GM19238 (cell line): Measurements from ENCODE around the gene CLIP2.
"Not testable (repeated sequence)": the region's sequence is repeated elsewhere in the genome, so short reads cannot be mapped to it uniquely, and the experiment has no call there.

ENCODE experiments used
- DNase-seq: peaks from one replicate; pipeline ENCODE4 v3.0.0; 2011; ENCODE audit warnings: low spot score; ENCODE audit not compliant: insufficient read length

The CLIP2 gene

GRCh38 chr7:74289018-74289658 is at the start of gene CLIP2:
CLIP2 (plus strand) TSS chr7:74289407; CDS start chr7:74317547, 28,140 bp downstream.
- peak; percentile 80 for DNase-seq

GRCh38 chr7:74240482-74240881 is 48.7 kb upstream of the CLIP2 start:
- no peak for DNase-seq

GRCh38 chr7:74242122-74242443 is 47.1 kb upstream of the CLIP2 start:
- DNase-seq: no peak

GRCh38 chr7:74246497-74246896 is 42.7 kb upstream of the CLIP2 start:
- DNase-seq: no peak

- no peak for DNase-seq
Measured at GRCh38 chr7:74248156-74248555, 41.1 kb upstream of the CLIP2 start.

GRCh38 chr7:74249058-74249457 is 40.1 kb upstream of the CLIP2 start:
- not testable (repeated sequence) for DNase-seq

GRCh38 chr7:74252893-74253292 is 36.3 kb upstream of the CLIP2 start:
- DNase-seq: no peak

GRCh38 chr7:74253331-74253730 is 35.9 kb upstream of the CLIP2 start:
- no peak for DNase-seq

- DNase-seq: no peak
Measured at GRCh38 chr7:74253835-74254128, 35.4 kb upstream of the CLIP2 start.

- peak; percentile 91 for DNase-seq
Measured at GRCh38 chr7:74254129-74254857, 34.9 kb upstream of the CLIP2 start, which contains the start of gene RFC2. RFC2 (minus strand) TSS chr7:74254399; CDS start chr7:74254383, 16 bp downstream.

GRCh38 chr7:74254858-74255379 is 34.3 kb upstream of the CLIP2 start:
- no peak for DNase-seq

GRCh38 chr7:74255461-74255860 is 33.7 kb upstream of the CLIP2 start:
- DNase-seq: not testable (repeated sequence)

- no peak for DNase-seq
Measured at GRCh38 chr7:74256491-74257408, 32.5 kb upstream of the CLIP2 start.

GRCh38 chr7:74258639-74259038 is 30.6 kb upstream of the CLIP2 start:
- no peak for DNase-seq

GRCh38 chr7:74262639-74263398 is 26.4 kb upstream of the CLIP2 start:
- DNase-seq: no peak

GRCh38 chr7:74263399-74264120 is 25.6 kb upstream of the CLIP2 start:
- DNase-seq: no peak

GRCh38 chr7:74266191-74266963 is 22.8 kb upstream of the CLIP2 start:
- no peak for DNase-seq

- DNase-seq: no peak
Measured at GRCh38 chr7:74267756-74268565, 21.2 kb upstream of the CLIP2 start.

- peak; percentile 53 for DNase-seq
Measured at GRCh38 chr7:74269757-74270277, 19.4 kb upstream of the CLIP2 start.
